ENCODE results near the gene ANKRD37. TPM values are rescaled to one million over a fixed set of nuclear protein-coding genes. Genes with fewer than 3 reads are reported as not detected.

ANKRD37 gene
- total and polyA plus RNA-seq, 8 donors, result 1.2 to 21.7 (median 13.4) TPM

DNA sequence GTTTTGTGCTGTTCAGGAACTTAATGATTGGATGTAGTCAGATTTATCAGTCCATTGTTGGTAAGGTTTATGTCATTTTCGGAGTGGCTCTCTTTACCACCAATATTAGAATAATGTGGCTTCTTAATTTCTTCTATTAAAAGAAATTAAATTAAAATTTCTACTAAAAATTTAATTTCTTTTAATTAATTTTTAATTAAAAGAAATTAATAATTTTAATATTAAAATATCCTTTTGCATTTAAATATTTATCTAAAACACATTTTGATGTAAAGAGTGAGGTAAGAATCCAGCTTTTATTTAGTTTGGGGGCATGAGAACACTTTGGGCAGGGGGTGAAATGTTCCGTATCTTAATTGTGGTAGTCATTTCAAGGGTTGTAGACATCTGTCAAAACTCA lies 44.8 kb downstream of the ANKRD37 start:
- TF ChIP-seq POLR2AphosphoS5 (IDR thresholded peaks at IDR 0.05) (no peak), EP300 (IDR thresholded peaks at IDR 0.05) (no peak), POLR2A (IDR thresholded peaks at IDR 0.05) (no peak)
- TF ChIP-seq, protein P1, sequence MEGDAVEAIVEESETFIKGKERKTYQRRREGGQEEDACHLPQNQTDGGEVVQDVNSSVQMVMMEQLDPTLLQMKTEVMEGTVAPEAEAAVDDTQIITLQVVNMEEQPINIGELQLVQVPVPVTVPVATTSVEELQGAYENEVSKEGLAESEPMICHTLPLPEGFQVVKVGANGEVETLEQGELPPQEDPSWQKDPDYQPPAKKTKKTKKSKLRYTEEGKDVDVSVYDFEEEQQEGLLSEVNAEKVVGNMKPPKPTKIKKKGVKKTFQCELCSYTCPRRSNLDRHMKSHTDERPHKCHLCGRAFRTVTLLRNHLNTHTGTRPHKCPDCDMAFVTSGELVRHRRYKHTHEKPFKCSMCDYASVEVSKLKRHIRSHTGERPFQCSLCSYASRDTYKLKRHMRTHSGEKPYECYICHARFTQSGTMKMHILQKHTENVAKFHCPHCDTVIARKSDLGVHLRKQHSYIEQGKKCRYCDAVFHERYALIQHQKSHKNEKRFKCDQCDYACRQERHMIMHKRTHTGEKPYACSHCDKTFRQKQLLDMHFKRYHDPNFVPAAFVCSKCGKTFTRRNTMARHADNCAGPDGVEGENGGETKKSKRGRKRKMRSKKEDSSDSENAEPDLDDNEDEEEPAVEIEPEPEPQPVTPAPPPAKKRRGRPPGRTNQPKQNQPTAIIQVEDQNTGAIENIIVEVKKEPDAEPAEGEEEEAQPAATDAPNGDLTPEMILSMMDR (IDR thresholded peaks at IDR 0.05), result no peak
- Histone ChIP-seq H3K4me1 (no peaks in the 10 kb centered on the region), H3K27ac (no peak overlapping the region), H3K36me3 (no peaks in the 10 kb centered on the region), H3K27me3 (no peaks in the 10 kb centered on the region), H3K4me3 (no peak overlapping the region), H3K9me3 (no peaks in the 10 kb centered on the region)
- intact Hi-C loops (cut with DNase I; ENCODE audit: low total_unique reads), result no loop called here
- 90 to 96% (median 93%) methylated on average over 2 of the region's 2 CpGs for WGBS, 5 donors
- DNase-seq, result no peak

DNA sequence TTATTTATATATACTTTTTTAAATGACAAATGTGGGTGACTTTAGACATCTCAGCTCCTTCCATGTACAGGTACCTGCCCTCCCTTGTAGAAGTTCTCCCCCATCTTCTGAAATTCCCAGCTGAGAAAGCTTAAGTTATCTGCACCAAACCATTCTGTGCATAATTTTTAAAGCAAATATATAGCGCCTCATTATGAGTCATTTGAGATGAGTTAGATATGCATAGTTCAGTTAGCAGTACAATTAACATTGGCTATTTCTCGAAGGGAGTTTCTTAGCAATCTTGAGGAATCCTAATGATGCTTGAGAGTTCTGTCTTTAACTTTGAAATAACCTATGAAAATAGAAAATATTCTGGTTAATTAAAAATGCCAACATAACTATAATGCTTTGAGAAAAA lies 48.6 kb downstream of the ANKRD37 start:
- Histone ChIP-seq H3K4me3 (no peak overlapping the region), H3K27ac (no peak overlapping the region), H3K4me1 (no peaks in the 10 kb centered on the region), H3K9me3 (no peaks in the 10 kb centered on the region), H3K36me3 (no peaks in the 10 kb centered on the region), H3K27me3 (no peaks in the 10 kb centered on the region)
- TF ChIP-seq POLR2A (IDR thresholded peaks at IDR 0.05) (no peak), EP300 (IDR thresholded peaks at IDR 0.05) (no peak), POLR2AphosphoS5 (IDR thresholded peaks at IDR 0.05) (no peak)
- TF ChIP-seq, protein P1 (IDR thresholded peaks at IDR 0.05), result no peak
- no peak for DNase-seq
- WGBS, 5 donors, result 76 to 82% (median 80%) methylated on average over 2 of the region's 2 CpGs
- intact Hi-C loops (cut with DNase I; ENCODE audit: low total_unique reads), result no loop called here

Small RNAs within 50 kb of the gene (small RNA-seq; reads per million reads assigned to genes)
- gene RF00019, result 0 reads per million in 4 donors

Other genes with a start within 250 kb of the ANKRD37 start
- gene CFAP97, start 192.8 kb upstream of the ANKRD37 start, total RNA-seq, result 10 to 100 TPM in 4 of 5 donors, 1 to 10 TPM in 1; 8.7 to 39.8 (median 22.5) TPM
- 10 to 100 TPM in 1 of 3 donors, 1 to 10 TPM in 2; 4.8 to 11.0 (median 8.8) TPM for gene CFAP97, start 192.8 kb upstream of the ANKRD37 start, polyA plus RNA-seq
- 10 to 100 TPM in 4 of 5 donors, 1 to 10 TPM in 1; 4.1 to 36.8 (median 26.4) TPM for gene SNX25, start 187.2 kb upstream of the ANKRD37 start, total RNA-seq
- gene SNX25, start 187.2 kb upstream of the ANKRD37 start, polyA plus RNA-seq, result 1 to 10 TPM; 2.6 to 4.7 (median 3.2) TPM
- gene LRP2BP, start 917 bp upstream of the ANKRD37 start, total RNA-seq, result 1 to 10 TPM in 1 of 5 donors, under 1 TPM in 2, not detected in 2; 0.45 to 4.8 (median 0.58) TPM
- under 1 TPM in 2 of 3 donors, not detected in 1; 0.31 to 0.43 TPM for gene LRP2BP, start 917 bp upstream of the ANKRD37 start, polyA plus RNA-seq
- gene UFSP2, start 29.1 kb downstream of the ANKRD37 start, total RNA-seq, result 10 to 100 TPM in 4 of 5 donors, not detected in 1; 12.3 to 56.2 (median 31.4) TPM
- gene UFSP2, start 29.1 kb downstream of the ANKRD37 start, polyA plus RNA-seq, result 10 to 100 TPM; 20.3 to 28.1 (median 20.4) TPM
- 1 to 10 TPM in 4 of 5 donors, under 1 TPM in 1; 0.92 to 9.4 (median 5.4) TPM for gene CCDC110, start 74.9 kb downstream of the ANKRD37 start, total RNA-seq
- gene CCDC110, start 74.9 kb downstream of the ANKRD37 start, polyA plus RNA-seq, result 1 to 10 TPM; 1.7 to 3.4 (median 2.1) TPM
- gene PDLIM3, start 138.7 kb downstream of the ANKRD37 start, total RNA-seq, result 100 to 1,000 TPM in 4 of 5 donors, 10 to 100 TPM in 1; 83.1 to 755 (median 259) TPM
- 100 to 1,000 TPM in 1 of 3 donors, 10 to 100 TPM in 2; 73.9 to 112 (median 77.0) TPM for gene PDLIM3, start 138.7 kb downstream of the ANKRD37 start, polyA plus RNA-seq

Data from stomach (tissue), 9 donors.